Measurements from ENCODE around the gene MYO6. TPM values are rescaled to one million over a fixed set of nuclear protein-coding genes. Genes with fewer than 3 reads are reported as not detected.

MYO6 gene
- total RNA-seq, 2 experiments from 2014 or later = 0.85 to 1.1 TPM

- no peak overlapping the region for H3K4me3 ChIP-seq (ENCODE audit: low read length)
- H3K9me3 Mint-ChIP-seq = no peaks in the 10 kb centered on the region
- H3K27me3 ChIP-seq (ENCODE audit: control insufficient read depth in 1 of 2, insufficient read depth in 2 of 2, low read length in 2 of 2) = peaks cover 11 to 38% of the 10 kb centered on the region in 2 experiments
- ChIA-PET CTCF (no interaction called here), POLR2A (no interaction called here)
- H3K4me3 Mint-ChIP-seq = no peak overlapping the region
- intact Hi-C loops (cut with DNase I, micrococcal nuclease) = no loop called here
- peaks cover 10% of the 10 kb centered on the region for H3K4me1 Mint-ChIP-seq (ENCODE audit: low read depth)
- peaks cover 0 to 5% of the 10 kb centered on the region in 2 experiments for H3K9me3 ChIP-seq (ENCODE audit: control insufficient read depth in 1 of 2, insufficient read depth in 1 of 2, low read length in 2 of 2)
- H3K4me1 ChIP-seq (ENCODE audit: insufficient read depth, low read length) = peaks cover 8% of the 10 kb centered on the region
- H3K27me3 Mint-ChIP-seq = peaks cover 72% of the 10 kb centered on the region
- H3K27ac ChIP-seq (ENCODE audit: low read depth in 1 of 2, low read length in 2 of 2) = no peak overlapping the region
- H3K36me3 Mint-ChIP-seq (ENCODE audit: low read depth) = peaks cover 5% of the 10 kb centered on the region
- DNase-seq (no peak), ATAC-seq (ENCODE audit: poor library complexity) (no peak)
- no peak for TF ChIP-seq CTCF (IDR thresholded peaks at IDR 0.05)
- H3K36me3 ChIP-seq (ENCODE audit: insufficient read depth, low read length) = no peaks in the 10 kb centered on the region
- H3K27ac Mint-ChIP-seq = no peak overlapping the region
These were observed 2.4 kb downstream of the MYO6 start for GRCh38 chr6:75751443-75751842.

GRCh38 chr6:75752365-75752764 lies 3.3 kb downstream of the MYO6 start:
- Histone ChIP-seq H3K27me3 (ENCODE audit: control insufficient read depth in 1 of 2, insufficient read depth in 2 of 2, low read length in 2 of 2) (peaks cover 8 to 34% of the 10 kb centered on the region in 2 experiments), H3K9me3 (ENCODE audit: control insufficient read depth in 1 of 2, insufficient read depth in 1 of 2, low read length in 2 of 2) (peaks cover 0 to 5% of the 10 kb centered on the region in 2 experiments), H3K36me3 (ENCODE audit: insufficient read depth, low read length) (no peaks in the 10 kb centered on the region), H3K4me1 (ENCODE audit: insufficient read depth, low read length) (peaks cover 8% of the 10 kb centered on the region), H3K27ac (ENCODE audit: low read depth in 1 of 2, low read length in 2 of 2) (no peak overlapping the region), H3K4me3 (ENCODE audit: low read length) (no peak overlapping the region)
- Mint-ChIP-seq H3K9me3 (no peaks in the 10 kb centered on the region), H3K36me3 (ENCODE audit: low read depth) (peaks cover 5% of the 10 kb centered on the region), H3K4me1 (ENCODE audit: low read depth) (peaks cover 10% of the 10 kb centered on the region), H3K27me3 (peaks cover 71% of the 10 kb centered on the region), H3K4me3 (no peak overlapping the region), H3K27ac (no peak overlapping the region)
- TF ChIP-seq CTCF (IDR thresholded peaks at IDR 0.05) = no peak
- intact Hi-C loops (cut with DNase I, micrococcal nuclease) = no loop called here
- ChIA-PET CTCF (no interaction called here), POLR2A (no interaction called here)
- ATAC-seq (ENCODE audit: poor library complexity) (no peak), DNase-seq (no peak)

- no peak for ATAC-seq (ENCODE audit: poor library complexity)
- Histone ChIP-seq H3K36me3 (ENCODE audit: insufficient read depth, low read length) (no peaks in the 10 kb centered on the region), H3K4me3 (ENCODE audit: low read length) (no peak overlapping the region), H3K9me3 (ENCODE audit: control insufficient read depth in 1 of 2, insufficient read depth in 1 of 2, low read length in 2 of 2) (no peaks in the 10 kb centered on the region), H3K27ac (ENCODE audit: low read depth in 1 of 2, low read length in 2 of 2) (no peak overlapping the region), H3K4me1 (ENCODE audit: insufficient read depth, low read length) (no peaks in the 10 kb centered on the region), H3K27me3 (ENCODE audit: control insufficient read depth in 1 of 2, insufficient read depth in 2 of 2, low read length in 2 of 2) (peaks cover under 1 to 17% of the 10 kb centered on the region in 2 experiments)
- no peaks in the 10 kb centered on the region for H3K9me3 Mint-ChIP-seq
- no peaks in the 10 kb centered on the region for H3K4me1 Mint-ChIP-seq (ENCODE audit: low read depth)
- peaks cover 69% of the 10 kb centered on the region for H3K27me3 Mint-ChIP-seq
- intact Hi-C loops (cut with DNase I, micrococcal nuclease) = no loop called here
- H3K4me3 Mint-ChIP-seq = no peak overlapping the region
- POLR2A ChIA-PET = no interaction called here
- no peak for TF ChIP-seq CTCF (IDR thresholded peaks at IDR 0.05)
- H3K36me3 Mint-ChIP-seq (ENCODE audit: low read depth) = no peaks in the 10 kb centered on the region
- no peak overlapping the region for H3K27ac Mint-ChIP-seq
- no peak for DNase-seq
- CTCF ChIA-PET = no interaction called here
These were observed 6.7 kb downstream of the MYO6 start for GRCh38 chr6:75755704-75756103.

Measured in CD4-positive, alpha-beta T cell (primary cell).